GM21526 (cell line): ENCODE results near the gene PLD1.

Source experiments
- ATAC-seq: cut with Tn5 transposase; IDR thresholded peaks from one replicate; pipeline ENCODE4 v1.9.1; 2021; ENCODE audit warnings: moderate library complexity; ENCODE audit not compliant: unreplicated experiment, low FRiP score

The PLD1 gene

DNA sequence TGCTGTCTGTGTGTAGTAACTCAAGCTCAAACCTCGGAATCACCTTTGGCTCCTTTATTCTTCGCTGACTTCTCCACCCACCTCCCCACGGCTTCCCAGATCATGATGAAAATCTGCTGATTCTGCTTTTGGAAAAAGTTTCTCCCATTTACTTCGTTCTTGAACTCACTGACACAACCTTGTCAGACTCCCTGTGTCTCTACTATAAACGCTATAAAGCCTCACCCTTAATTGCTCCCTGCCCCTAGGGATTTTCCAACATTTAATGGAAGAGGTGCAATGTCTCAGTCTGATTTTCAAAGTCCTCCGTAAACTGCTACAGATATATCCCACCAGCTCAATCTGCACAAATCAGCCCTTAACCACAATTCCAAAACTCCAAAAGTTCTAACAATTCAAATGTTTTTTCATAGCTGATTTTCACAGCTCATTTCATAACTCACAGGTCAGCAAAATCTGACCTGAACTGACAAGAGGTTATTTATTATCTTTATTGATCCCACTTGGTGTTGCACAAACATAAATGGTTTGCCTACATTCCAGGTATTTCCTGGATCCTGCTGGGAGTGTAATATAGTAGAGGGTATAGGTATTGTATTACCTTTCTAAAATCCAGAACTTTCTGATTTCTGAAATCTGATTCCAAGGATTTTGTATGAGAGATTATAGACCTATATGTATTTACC is 129.4 kb downstream of the PLD1 start:
- no peak for ATAC-seq

DNA sequence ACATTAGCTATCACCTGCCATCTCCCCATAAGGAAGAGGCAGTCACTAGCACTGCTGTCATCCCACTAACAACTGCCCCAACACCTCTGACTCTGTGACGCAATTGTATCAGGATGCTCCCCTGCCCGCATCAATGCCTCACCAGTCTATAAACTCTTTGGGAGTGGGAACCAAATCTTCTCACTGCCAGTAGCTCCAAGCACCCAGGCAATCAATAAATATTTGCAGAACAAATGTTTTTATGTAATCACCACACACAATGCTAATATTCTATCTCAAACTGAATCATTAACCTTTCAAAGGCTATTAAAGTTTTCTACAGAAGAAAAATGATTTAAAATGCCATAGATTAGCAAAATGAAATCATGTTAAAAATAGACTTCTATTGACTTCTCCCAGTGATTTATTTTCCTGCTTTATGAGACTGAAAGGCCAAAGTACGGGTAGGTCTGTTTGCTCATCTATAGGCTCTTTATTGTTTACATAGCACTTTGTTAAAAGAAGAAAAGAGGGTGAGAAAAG is 131.3 kb downstream of the PLD1 start:
- no peak for ATAC-seq

DNA sequence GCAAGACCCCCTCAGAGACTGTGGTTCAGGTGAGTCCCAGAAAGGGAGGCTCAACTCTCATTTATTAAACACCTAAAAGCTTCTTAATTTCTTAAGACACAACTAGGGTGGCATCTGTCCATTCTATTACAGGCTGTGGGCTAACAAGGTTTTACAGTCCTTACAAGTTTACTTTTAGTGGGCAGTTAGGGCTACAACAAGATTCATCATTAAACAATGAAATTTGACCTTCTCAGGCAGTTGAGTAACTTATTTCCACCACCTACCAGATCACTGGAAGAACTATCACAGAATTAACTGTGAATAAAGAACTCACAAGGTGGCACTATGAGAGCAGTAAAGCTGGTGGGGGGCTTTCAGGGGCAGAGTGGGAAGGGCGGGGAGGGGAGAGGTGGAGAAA is 132.6 kb downstream of the PLD1 start:
- ATAC-seq: no peak

DNA sequence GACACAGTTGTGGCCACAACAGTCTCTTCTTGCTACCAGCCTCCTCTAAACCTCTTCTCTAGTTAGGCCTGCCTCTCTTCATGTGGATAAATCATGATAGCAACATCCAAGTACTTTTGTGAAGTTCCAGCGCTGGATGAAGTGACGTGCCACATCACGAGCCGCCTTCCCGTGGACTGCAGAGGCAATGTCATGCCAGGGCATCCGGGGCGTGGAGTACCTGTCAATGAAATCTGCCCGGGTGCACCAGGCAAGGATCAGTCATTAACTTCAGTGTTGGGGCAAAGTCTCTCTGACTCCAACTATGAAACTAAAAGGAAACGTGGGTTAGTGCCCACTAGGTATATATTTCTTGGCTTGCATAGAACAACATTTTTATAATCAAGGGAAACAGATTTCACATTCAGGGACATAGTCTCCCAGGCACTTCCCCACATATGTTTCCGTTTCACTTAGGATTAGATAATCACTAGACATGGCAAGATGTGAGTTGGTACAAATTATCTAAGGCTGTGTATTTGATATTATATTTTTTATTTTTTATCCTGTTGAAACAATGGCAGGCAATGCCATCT is 133.6 kb downstream of the PLD1 start:
- ATAC-seq: no peak

DNA sequence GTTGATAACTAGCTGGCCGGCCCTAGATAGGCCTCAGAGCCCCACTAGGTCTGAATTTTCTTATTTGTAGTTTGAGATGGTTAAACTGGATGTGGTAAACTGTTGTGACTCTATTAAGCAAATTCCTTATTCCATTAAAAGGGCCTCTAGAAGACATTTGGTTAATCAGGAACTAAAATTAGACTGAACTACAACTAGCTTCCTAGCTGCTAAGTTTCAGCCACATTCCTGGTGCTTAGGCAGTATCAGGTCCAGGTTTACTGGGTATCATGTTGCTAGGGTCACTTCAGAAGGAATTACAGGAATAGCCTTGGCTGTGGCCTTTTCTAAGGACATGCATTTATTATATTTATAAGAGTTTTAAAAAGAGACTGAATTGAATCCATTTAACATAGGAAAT is 136.3 kb downstream of the PLD1 start:
- no peak for ATAC-seq

DNA sequence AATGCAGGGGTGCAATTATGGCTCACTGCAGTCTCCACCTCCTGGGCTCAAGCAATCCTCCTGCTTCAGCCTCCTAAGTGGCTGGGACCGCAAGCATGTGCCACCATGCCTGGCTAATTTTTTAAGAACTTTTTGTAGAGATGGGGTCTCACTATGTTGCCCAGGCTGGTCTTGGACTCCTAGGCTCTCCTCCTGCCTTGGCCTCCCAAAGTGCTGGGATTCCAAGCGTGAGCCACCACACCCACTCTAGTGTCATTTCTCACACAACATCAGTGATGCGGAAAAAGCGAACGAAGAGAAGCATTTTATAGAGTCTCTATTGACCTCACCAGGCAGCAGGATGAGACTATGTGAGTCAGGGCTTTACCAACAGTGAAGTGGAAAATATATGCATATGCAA is 137.7 kb downstream of the PLD1 start:
- ATAC-seq: no peak

DNA sequence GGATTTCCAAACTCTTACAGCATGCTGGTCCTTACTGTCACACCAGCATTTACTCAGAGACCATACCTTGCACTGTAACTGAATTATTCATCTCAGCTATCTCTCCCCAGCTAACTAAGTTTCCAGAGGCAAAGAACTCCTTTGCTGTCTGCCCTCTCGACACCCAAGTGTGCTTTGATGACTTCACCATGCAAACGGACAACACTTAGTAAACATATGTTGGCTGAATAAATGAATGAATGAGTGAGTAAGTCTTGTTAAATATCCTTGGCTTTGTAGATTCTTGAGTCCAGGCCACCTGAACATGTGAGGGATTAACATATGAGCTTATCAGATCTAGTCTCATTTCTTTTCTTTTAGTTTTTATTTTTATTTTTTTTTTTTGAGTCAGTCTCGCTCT is 138.2 kb downstream of the PLD1 start:
- no peak for ATAC-seq

DNA sequence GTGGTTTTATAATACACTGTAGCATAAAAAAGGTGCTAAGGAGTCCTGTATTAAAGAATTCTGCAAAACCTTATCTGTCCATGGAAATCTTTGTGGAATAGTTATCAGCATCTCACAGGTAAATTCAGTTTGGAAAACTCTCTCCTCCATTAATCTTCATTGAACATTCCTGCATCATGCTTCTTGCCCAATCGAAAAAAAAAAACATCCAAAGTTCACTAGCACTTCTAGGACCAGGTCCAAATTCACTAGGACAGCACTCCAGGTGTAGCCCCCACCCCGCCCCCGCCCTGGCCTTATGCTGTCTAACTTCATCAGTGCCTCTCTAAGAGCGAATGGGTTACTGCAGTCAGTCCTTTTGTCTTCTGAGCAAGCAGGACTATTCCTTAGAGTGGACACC is 138.6 kb downstream of the PLD1 start:
- no peak for ATAC-seq

DNA sequence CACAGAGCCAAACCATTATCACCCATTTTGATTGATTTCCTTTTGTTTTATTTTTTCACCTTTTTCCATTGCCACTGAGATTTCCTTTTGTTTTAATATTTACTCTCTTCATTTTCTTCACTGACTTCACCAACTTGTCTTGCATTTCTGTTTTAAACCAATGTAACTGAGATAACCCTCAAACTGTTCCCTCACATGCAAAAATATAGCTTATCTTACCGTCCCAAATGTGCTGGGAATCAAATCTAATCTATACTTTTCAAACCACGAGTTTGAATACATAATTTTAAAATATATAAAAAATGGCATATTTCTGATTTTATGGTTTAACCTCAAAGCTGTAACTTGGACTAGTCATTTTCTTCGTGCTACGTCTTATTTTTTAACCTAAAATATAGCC is 143.8 kb downstream of the PLD1 start:
- no peak for ATAC-seq

DNA sequence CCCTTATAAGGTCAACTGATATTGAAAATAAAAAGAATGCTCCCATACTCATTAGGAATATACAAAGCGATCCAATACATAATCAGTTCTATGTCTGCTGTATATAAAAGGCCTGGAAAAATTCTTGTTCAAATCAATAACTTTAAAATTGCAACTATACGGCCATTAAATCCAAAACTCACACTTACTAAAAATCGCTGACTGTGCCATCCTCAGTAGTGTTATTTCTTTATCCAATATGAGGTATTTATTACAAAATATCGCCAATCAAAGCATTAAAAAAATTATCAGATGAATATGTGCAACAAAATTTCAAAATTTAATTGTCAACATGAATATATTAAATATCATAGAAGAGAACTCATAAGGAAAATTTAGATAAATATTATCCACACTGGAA is 146.5 kb downstream of the PLD1 start:
- ATAC-seq: no peak

DNA sequence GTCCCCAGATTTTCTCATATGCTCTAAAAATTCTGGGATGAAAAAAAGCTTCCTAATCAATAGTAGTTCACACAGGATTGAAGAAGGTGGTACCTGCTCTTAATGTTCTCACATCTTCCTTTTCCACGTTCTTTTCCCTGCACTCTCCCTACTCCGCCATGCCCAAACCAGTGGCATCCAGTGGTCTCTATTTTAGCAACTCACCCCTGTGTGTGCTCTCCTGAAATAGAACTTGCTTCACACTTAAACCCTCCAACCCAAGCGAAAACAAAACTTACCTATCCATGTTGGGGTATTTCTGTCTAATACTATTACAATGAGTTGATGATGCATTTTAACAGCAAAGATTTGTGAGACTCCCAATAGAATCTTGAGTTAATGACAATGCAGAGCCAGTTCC is 148.8 kb downstream of the PLD1 start:
- ATAC-seq: no peak

DNA sequence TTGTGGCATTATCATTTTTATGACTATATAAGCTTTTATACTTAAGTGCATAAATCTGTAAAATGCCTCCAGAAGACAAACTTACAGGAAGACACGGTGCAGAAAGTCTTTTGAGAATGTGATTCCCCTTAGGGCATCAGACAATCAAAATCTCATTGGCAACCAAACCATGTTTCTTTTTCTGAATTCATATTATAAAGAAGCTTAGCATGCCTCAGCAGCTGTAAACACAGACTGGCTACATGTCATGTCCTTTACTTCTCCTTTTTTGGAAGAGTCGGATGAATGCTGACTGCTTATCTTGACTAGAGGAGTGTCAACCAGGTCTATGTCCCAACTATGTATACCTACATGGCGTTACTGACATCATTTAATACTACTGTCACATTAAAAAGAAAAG is 150.1 kb downstream of the PLD1 start:
- no peak for ATAC-seq

DNA sequence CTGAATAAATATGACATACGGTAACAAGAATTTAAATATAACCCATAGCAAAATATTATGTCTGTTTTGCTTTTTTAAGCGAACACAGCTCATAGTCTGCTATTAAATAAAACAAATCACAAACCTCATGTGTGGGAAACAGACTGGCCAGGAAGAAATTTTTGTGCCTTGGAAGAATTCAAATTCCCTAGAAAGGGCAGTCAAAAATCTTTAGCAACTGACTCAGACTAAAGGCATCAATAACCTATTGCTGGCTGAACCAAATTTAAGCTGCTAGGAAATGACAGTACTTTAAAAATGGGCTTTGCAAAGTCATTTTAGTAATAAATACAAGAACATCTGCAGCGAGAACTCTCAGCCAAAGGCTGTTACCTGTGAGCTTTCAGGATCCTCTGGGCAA is 151.4 kb downstream of the PLD1 start:
- ATAC-seq: no peak

DNA sequence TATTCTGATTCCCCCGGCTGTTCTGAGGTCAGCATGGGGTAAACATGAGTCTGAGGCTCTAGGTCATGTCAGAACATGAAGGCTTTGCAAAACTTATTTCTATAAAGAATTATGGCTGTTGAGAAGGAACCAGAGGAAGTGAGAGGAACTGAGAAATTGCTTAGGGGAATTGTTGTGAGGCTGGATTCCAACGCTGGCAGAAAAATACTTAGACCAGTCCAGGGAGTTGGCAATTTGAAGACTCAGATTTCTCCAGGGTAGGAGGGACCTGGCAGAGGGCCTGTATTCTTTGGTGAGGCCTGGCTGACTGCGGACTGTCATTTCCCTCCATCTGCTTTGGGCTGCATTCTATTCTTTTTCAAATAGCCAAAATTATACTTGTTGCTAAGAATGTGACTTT is 155.5 kb downstream of the PLD1 start:
- ATAC-seq: no peak

DNA sequence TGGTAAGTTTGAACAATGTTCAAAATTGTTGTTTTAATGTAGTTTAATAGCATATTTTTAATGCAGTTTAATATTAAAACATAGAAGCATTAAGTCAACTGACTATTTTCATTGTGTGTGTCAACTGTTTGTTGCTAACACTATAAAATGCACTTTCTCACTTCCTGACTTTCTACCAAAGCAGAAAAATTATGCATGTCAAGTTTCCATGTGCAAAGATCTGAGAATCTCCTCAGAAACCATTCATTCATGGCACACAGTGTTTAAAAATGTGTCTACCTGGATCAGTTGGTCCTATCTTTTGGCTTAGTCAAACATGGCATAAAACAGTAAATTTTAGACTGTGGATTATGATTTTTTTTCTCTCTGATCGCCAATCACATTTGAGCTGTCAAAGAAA is 156.0 kb downstream of the PLD1 start:
- no peak for ATAC-seq

DNA sequence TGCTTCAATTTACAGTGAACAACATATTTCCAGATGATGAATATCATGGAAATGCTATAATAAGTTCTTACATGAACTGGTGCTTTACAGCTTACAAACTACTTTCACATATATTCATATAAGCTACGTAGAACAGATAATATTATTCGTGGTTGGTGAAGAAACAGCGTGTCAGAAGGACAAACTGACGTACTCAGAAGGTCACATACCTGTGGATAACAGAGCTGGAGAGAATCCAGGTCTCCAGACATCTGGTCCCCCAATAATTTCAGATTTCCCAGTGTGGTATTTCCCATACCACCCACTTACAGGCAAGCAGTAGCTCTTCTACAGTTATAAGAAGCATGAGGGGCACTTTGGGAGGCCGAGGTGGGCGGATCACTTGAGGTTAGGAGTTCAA is 156.6 kb downstream of the PLD1 start:
- no peak for ATAC-seq

DNA sequence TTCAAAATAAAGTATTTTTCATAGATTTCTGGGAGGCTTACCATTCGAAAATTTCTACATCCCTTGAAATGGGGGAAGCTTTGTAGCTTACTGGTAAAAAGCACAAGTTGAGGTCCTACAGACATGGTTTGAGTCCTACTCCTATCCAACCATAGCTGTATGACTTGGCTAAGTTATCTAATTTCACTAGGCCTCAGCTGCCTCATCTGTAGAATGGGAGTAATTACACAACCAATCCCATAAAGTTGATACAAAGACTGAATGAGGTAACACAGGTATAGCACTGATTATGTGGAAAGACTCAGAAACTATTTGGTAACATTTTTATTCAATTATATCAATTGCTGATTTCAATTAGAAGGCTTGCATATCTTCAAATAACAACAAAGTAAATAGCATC is 157.4 kb downstream of the PLD1 start:
- ATAC-seq: no peak

DNA sequence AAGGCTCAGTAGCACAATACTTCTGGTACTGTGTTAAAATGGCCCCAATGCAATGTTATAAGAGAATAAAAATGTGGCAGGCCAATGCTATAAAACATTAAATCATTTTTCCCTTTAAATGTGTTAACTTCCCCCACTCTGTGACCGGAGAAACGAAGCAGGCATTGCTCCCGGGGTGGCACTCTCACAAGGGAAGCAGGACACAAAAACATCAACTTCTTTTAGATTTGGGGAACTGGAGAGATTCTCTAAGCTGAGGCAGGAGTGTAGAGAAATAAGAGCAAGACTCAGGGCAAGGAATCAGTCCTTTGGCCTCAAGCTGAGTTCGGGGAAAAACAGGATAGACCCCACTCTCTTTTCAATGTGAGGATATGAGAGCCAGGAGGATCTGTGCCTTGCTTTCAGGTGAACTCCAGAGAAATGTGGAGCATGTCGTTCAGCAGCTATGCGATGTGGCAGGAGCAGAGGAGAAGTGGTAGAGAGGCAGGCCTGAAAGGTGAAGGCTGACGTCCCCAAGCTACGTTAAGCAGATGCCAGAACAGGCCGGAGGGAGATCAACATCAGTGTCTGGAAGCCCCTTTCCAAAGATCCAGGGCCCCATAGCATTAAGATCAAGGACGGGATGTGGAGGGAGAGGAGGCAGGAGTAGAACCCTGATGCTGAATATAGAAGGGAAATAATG is 160.2 kb downstream of the PLD1 start:
- no peak for ATAC-seq

DNA sequence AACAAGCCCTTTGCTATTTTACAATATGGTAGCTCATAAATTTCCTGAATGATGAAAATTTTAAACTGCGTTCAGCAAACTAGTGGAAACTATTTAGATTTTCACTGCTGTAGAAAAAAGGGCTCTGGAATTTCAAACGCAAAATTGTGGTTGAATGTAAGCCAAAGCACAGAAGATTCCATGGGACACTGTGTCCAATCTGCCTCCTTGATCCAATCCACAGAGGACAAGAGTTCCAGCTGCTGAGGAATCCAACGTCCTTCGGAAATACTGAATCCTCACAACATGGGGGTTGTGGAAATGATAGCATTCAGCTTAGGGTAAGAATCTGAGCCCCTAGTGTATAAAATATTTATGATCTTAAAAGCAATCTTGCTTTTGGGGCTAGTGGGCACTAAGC is 161.0 kb downstream of the PLD1 start:
- no peak for ATAC-seq

DNA sequence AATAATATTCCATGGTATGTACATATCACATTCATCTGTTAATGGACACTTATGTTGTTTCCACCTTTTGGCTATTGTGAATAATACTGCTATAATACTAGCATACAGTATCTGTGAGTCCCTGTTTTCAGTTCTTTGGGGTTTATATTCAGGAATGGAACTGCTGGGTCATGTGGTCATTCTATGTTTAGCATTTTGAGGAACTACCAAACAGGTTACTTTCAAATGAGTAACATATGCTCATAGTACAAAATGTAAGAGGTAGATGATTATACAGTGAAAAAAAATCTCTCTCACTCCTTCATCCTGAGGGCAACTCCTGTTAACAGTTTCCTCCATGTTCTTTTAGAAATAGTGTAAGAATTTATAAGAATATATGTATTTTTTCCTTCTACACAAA is 162.2 kb downstream of the PLD1 start:
- no peak for ATAC-seq

DNA sequence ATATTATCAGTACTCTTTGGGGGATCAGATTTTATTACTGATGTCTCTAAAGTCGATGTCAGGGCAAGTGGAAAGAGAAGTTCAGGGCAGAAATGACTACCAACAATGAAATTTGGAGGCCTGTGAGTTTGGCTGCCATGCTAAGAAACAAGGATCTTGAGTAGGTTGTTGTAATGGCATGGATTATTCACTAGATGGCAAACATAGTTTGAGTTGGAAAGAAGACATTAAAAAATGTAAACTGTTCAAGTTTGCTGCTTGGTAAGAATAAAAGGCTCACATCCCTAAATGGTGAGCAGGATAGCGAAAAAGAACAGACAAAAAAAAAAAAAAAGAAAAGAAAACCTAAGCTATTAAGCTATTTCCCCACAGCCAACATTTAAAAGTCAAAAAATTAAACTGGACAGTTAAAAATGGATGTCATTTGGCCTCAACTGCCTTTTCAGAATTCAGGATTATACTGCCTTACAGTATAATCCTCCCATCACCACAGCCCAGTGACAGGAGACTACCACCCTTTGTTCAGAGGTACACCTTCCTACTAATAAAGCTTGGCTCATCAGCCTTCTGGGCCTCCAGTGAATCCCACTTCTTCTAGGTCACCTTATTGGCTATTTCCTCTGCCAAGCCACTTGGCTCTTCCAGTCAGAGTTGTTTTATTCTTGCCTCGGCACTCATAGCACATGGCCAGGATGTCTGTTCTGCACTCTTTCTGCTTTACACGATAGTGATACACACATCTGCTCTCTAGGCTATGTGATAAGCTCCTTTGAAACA is 163.7 kb downstream of the PLD1 start:
- ATAC-seq: no peak
